PC-3 (cell line): ENCODE measurements around the gene POLD2. TPM values are rescaled to one million over a fixed set of nuclear protein-coding genes. Genes with fewer than 3 reads are reported as not detected.
"Not testable (repeated sequence)": the region's sequence is repeated elsewhere in the genome, so short reads cannot be mapped to it uniquely, and the experiment has no call there.

Source experiments
- ATAC-seq: fragments of 200-7000 bp; cut with Tn5 transposase; 2 replicates; pipeline ENCODE4 v1.9.1; 2020; ENCODE audit warnings: mild to moderate bottlenecking, moderate library complexity
- BruUV-seq: library from RNA; stranded (reverse); fragments of 400-500 nt; replicated peaks from 2 replicates; lab custom pipeline; 2021; lab: Mats Ljungman, UMichigan
- CTCF ChIA-PET: fragments of 300-600 bp; sonication (Branson Sonifier 250); formaldehyde crosslinking; loops from one replicate; lab custom pipeline; 2022; ENCODE audit warnings: antibody characterized with exemption; lab: Charles Lee
- POLR2A ChIA-PET: fragments of 300-600 bp; sonication (Branson Sonifier 250); formaldehyde crosslinking; loops from one replicate; lab custom pipeline; 2022; ENCODE audit warnings: antibody characterized with exemption; ENCODE audit not compliant: unreplicated experiment; lab: Charles Lee
- DNase-seq: peaks from one replicate; pipeline ENCODE4 v3.0.0-alpha.2; 2015
- H2AFZ ChIP-seq: fragments of 300-600 bp; sonication (generic); 2 replicates; pipeline ENCODE4 v1.6.0; 2016; ENCODE audit warnings: antibody characterized with exemption, low read length
- H3F3A ChIP-seq: fragments of 300-600 bp; sonication (generic); one replicate; pipeline ENCODE4 v1.6.0; 2017; ENCODE audit warnings: antibody characterized with exemption, low read length, control low read depth, mild to moderate bottlenecking; ENCODE audit not compliant: unreplicated experiment
- H3K27ac ChIP-seq: fragments of 300-600 bp; sonication (generic); 2 replicates; pipeline ENCODE4 v1.5.1; 2016; ENCODE audit warnings: mild to moderate bottlenecking, low read length
- H3K27me3 ChIP-seq: fragments of 300-600 bp; sonication (generic); 2 replicates; pipeline ENCODE4 v1.6.1; 2016; ENCODE audit warnings: low read length, mixed read lengths
- H3K36me3 ChIP-seq: fragments of 300-600 bp; sonication (generic); 2 replicates; pipeline ENCODE4 v1.6.1; 2016; ENCODE audit warnings: low read depth, mixed run types, low read length, mixed read lengths
- H3K4me1 ChIP-seq: fragments of 300-600 bp; sonication (generic); 2 replicates; pipeline ENCODE4 v1.5.1; 2016; ENCODE audit warnings: low read length; ENCODE audit not compliant: insufficient read depth
- H3K4me2 ChIP-seq: fragments of 300-600 bp; sonication (generic); 2 replicates; pipeline ENCODE4 v1.6.0; 2016; ENCODE audit warnings: low read length
- H3K4me3 ChIP-seq: fragments of 300-600 bp; sonication (generic); 2 replicates; pipeline ENCODE4 v1.5.1; 2016; ENCODE audit warnings: mild to moderate bottlenecking, low read length, mixed read lengths
- H3K79me2 ChIP-seq: fragments of 300-600 bp; sonication (generic); 2 replicates; pipeline ENCODE4 v1.6.1; 2017; ENCODE audit warnings: low read length, mixed read lengths
- H3K9ac ChIP-seq: fragments of 300-600 bp; sonication (generic); 2 replicates; pipeline ENCODE4 v1.6.0; 2016; ENCODE audit warnings: mild to moderate bottlenecking, low read length
- H3K9me2 ChIP-seq: fragments of 300-600 bp; sonication (generic); replicated peaks from 2 replicates; pipeline ENCODE4 v1.6.1; 2016; ENCODE audit warnings: mixed run types, low read length, mixed read lengths
- H3K9me3 ChIP-seq: fragments of 300-600 bp; sonication (generic); 2 replicates; pipeline ENCODE4 v1.6.1; 2016; ENCODE audit warnings: low read length, mixed read lengths
- H4K20me1 ChIP-seq: fragments of 300-600 bp; sonication (generic); 2 replicates; pipeline ENCODE4 v1.6.1; 2016; ENCODE audit warnings: low read length, mixed read lengths
- CTCF ChIP-seq: fragments of 300-600 bp; sonication (generic); conservative IDR thresholded peaks from 2 replicates; pipeline ENCODE4 v1.5.1; 2017; ENCODE audit warnings: antibody characterized with exemption, low read depth, mild to moderate bottlenecking, low read length
- EZH2 ChIP-seq: fragments of 300-600 bp; sonication (generic); IDR thresholded peaks from one replicate; pipeline ENCODE4 v1.6.1; 2017; ENCODE audit warnings: antibody characterized with exemption, mild to moderate bottlenecking, low read length; ENCODE audit not compliant: unreplicated experiment
- EZH2phosphoT487 ChIP-seq: fragments of 300-600 bp; sonication (generic); IDR thresholded peaks from 2 replicates; pipeline ENCODE4 v1.6.1; 2018; ENCODE audit warnings: mild to moderate bottlenecking, antibody characterized with exemption, low read length, borderline replicate concordance
- intact Hi-C: fragments of 100-400 bp; cut with micrococcal nuclease; formaldehyde crosslinking; loops from 2 replicates; pipeline ENCODE4 v1.9.0; 2023
- total RNA-seq: library from RNA; depleted of rRNA; stranded (reverse); fragments of >200 nt; gene quantifications from 2 replicates; pipeline ENCODE4 v1.2.3, GENCODE V29; 2014

The POLD2 gene
- total RNA-seq, 1 experiment from 2014 or later: 224 TPM

GRCh38 chr7:44172352-44172751 lies 49.0 kb upstream of the POLD2 start:
- BruUV-seq: no TSS peak
- ChIA-PET POLR2A (no interaction called here), CTCF (no interaction called here)
- Histone ChIP-seq H3K9me2 (no peaks in the 10 kb centered on the region), H3K27me3 (no peaks in the 10 kb centered on the region), H2AFZ (no peak overlapping the region), H3K79me2 (no peaks in the 10 kb centered on the region), H3K36me3 (no peaks in the 10 kb centered on the region), H3K4me3 (no peak overlapping the region), H3K9ac (no peak overlapping the region), H4K20me1 (no peaks in the 10 kb centered on the region), H3K4me2 (no peak overlapping the region), H3F3A (no peaks in the 10 kb centered on the region), H3K4me1 (peaks cover 3% of the 10 kb centered on the region), H3K27ac (no peak overlapping the region), H3K9me3 (no peaks in the 10 kb centered on the region)
- TF ChIP-seq EZH2 (no peak), CTCF (no peak), EZH2phosphoT487 (no peak)
- DNase-seq (no peak), ATAC-seq (no peak)
- intact Hi-C loops: no loop called here

GRCh38 chr7:44171901-44172300 lies 48.6 kb upstream of the POLD2 start:
- H3K27me3 ChIP-seq, H3K4me1 ChIP-seq, H3K4me3 ChIP-seq, H2AFZ ChIP-seq, H3K9me3 ChIP-seq, H3K79me2 ChIP-seq, H3K4me2 ChIP-seq, DNase-seq, H3K27ac ChIP-seq, POLR2A ChIA-PET, H3K36me3 ChIP-seq, intact Hi-C loops, BruUV-seq, ATAC-seq, H3F3A ChIP-seq, H3K9ac ChIP-seq, H4K20me1 ChIP-seq, CTCF ChIA-PET, H3K9me2 ChIP-seq: not testable (repeated sequence)

GRCh38 chr7:44167920-44168319 lies 44.6 kb upstream of the POLD2 start:
- Histone ChIP-seq H2AFZ (no peak overlapping the region), H3K9ac (no peak overlapping the region), H3K9me2 (no peaks in the 10 kb centered on the region), H3F3A (no peaks in the 10 kb centered on the region), H3K9me3 (no peaks in the 10 kb centered on the region), H3K27me3 (0 out of 2 replicates have a peak, but pooled peaks cover 6% of the 10 kb centered on the region), H3K4me1 (peaks cover 9% of the 10 kb centered on the region; the same call in 1 of the 2 replicates), H4K20me1 (no peaks in the 10 kb centered on the region), H3K4me2 (no peak overlapping the region), H3K4me3 (no peak overlapping the region), H3K27ac (no peak overlapping the region), H3K79me2 (no peaks in the 10 kb centered on the region), H3K36me3 (no peaks in the 10 kb centered on the region)
- TF ChIP-seq CTCF: no peak
- no peak for TF ChIP-seq EZH2phosphoT487
- TF ChIP-seq EZH2: no peak
- no peak for DNase-seq
- intact Hi-C loops: no loop called here
- ChIA-PET POLR2A (no interaction called here), CTCF (no interaction called here)
- ATAC-seq: no peak
- no TSS peak for BruUV-seq
